Activated effector memory CD4-positive, alpha-beta T cell treated with anti-CD3 and anti-CD28 coated beads, Interleukin-2, amount 50 U/mL, for 16 hours (primary cell): Measurements from ENCODE around the gene MPND.

Experiments used
- DNase-seq: peaks from one replicate; pipeline ENCODE4 v3.0.0-alpha.2; 2020

The MPND gene

GRCh38 chr19:4409123-4409933 lies 66.0 kb downstream of the MPND start:
- DNase-seq = no peak
